ENCODE results near the gene HMG20B. TPM values are rescaled to one million over a fixed set of nuclear protein-coding genes. Genes with fewer than 3 reads are reported as not detected.

HMG20B gene
- total and polyA plus RNA-seq, 2 of the 8 experiments (the other 6 are each of a cell fraction or from before 2014, with no cell fraction given) = 42.9 to 74.2 TPM

GRCh38 chr19:3614858-3615505, 42.2 kb downstream of the HMG20B start (continued):
- TF ChIP-seq RFX5 (IDR thresholded peaks at IDR 0.05; ENCODE audit: borderline replicate concordance, low read depth, low read length) (no peak), KDM1A (IDR thresholded peaks at IDR 0.05; ENCODE audit: borderline replicate concordance, low read length) (no peak), CEBPB (IDR thresholded peaks at IDR 0.05; ENCODE audit: low read depth, low read length) (no peak), SP4 (IDR thresholded peaks at IDR 0.05; ENCODE audit: low read length) (no peak), SP2 (IDR thresholded peaks at IDR 0.05; ENCODE audit: low read length) (no peak), MAFK (IDR thresholded peaks at IDR 0.05; ENCODE audit: low read depth, low read length) (no peak), SIX5 (IDR thresholded peaks at IDR 0.05; ENCODE audit: low read depth, low read length) (no peak), TAF1 (IDR thresholded peaks at IDR 0.05; ENCODE audit: low read depth, low read length) (no peak)
- TF ChIP-seq, protein P1, sequence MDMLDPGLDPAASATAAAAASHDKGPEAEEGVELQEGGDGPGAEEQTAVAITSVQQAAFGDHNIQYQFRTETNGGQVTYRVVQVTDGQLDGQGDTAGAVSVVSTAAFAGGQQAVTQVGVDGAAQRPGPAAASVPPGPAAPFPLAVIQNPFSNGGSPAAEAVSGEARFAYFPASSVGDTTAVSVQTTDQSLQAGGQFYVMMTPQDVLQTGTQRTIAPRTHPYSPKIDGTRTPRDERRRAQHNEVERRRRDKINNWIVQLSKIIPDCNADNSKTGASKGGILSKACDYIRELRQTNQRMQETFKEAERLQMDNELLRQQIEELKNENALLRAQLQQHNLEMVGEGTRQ (IDR thresholded peaks at IDR 0.05; ENCODE audit: low read length) = no peak
- TF ChIP-seq, protein P2, sequence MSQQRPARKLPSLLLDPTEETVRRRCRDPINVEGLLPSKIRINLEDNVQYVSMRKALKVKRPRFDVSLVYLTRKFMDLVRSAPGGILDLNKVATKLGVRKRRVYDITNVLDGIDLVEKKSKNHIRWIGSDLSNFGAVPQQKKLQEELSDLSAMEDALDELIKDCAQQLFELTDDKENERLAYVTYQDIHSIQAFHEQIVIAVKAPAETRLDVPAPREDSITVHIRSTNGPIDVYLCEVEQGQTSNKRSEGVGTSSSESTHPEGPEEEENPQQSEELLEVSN (IDR thresholded peaks at IDR 0.05) = no peak
